ENCODE results near the gene ZNF296. TPM values are rescaled to one million over a fixed set of nuclear protein-coding genes. Genes with fewer than 3 reads are reported as not detected.
A peak's percentile ranks its signal among the peaks of the same experiment; 100 is the strongest.

Gene ZNF296
- total RNA-seq, 4 donors from 2014 or later = 0.31 to 1.7 (median 1.1) TPM

DNA sequence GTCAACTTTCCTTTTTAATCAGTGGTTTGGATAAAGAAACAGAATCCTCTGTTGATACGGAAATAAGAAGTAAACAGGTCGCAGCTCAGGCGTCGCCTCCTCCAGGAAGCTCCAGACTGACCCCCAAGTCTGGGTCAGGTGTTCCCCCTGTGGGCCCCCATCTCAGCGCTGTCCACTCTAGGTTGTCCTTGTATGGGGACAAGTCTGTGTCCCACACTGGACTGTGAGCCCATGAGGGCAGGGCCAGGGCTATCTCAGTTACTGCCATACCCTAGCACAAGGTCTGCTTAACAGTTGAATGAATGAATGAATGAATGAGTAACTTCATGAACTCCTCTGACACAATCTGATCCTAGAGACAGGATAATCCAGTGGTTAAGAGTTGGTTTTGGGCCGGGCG, 29.9 kb downstream of the ZNF296 start:
- ATAC-seq (ENCODE audit: low FRiP score) (no peak), DNase-seq (ENCODE audit: low spot score) (no peak)
- no peak for TF ChIP-seq CTCF (IDR thresholded peaks at IDR 0.05)

GRCh38 chr19:45045671-45046353, 30.5 kb downstream of the ZNF296 start:
- no peak for DNase-seq (ENCODE audit: low spot score)
- no peak for ATAC-seq (ENCODE audit: low FRiP score)
- TF ChIP-seq CTCF (IDR thresholded peaks at IDR 0.05) = no peak

DNA sequence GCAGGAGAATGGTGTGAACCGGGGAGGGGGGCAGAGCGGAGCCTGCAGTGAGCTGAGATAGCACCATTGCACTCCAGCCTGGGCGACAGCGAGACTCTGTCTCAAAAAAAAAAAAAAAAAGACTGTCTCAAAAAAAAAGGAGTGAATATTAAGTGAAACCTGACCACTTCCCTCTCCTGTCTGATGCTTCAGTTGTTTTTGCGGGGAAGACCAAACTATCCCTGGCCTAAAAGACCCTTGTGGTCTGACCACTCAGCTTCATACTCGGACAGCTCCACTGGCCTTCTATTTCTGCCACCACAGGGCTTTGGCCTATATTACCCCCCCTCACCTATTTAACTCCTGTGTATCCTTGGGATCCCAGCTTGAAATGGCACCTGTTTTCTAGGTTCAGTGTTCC, 35.2 kb downstream of the ZNF296 start:
- DNase-seq (ENCODE audit: low spot score) (no peak), ATAC-seq (ENCODE audit: low FRiP score) (no peak)
- TF ChIP-seq CTCF (IDR thresholded peaks at IDR 0.05) = no peak

DNA sequence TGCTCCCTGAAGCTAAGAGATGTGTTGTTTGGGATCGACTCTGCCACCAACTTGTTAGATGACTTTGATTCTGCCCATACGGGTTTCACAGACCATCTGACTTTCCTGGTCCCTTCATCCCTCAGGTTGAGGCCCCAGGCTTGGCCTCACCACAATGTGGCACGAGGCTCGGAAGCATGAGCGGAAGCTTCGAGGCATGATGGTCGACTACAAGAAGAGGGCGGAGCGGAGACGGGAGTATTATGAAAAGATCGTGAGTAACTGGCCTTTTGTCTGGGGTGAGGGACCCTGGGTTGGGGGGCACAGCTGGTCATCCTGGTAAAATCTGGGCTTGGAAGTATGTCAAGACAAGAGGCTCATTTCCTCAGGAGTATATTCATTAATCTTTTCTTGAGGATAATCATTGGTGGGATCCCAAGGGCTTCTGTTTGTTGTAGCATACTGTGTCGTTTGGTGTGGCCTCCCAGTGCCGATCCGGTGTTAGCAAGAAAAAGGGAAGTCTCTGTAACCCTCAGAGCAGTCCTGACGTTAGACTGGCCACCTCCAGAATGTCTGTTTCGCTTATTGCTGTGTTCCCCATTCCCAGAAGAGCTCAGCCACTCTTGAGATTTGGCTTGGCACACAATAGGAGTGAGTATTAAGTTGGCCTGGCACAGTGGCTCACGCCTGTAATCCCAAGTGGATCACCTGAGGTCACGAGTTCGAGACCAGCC, 36.1 kb downstream of the ZNF296 start:
- ATAC-seq (ENCODE audit: low FRiP score) (no peak), DNase-seq (ENCODE audit: low spot score) (no peak)
- TF ChIP-seq CTCF (IDR thresholded peaks at IDR 0.05) = no peak

- ATAC-seq (ENCODE audit: low FRiP score) (peak; percentile 92), DNase-seq (ENCODE audit: low spot score) (peak; percentile 73)
- TF ChIP-seq CTCF (IDR thresholded peaks at IDR 0.05) = no peak
These were observed 37.1 kb downstream of the ZNF296 start, which contains the start of gene CLASRP for GRCh38 chr19:45038931-45039893. Gene CLASRP, plus strand, starts transcription at chr19:45039045. Its CDS starts 1,168 bp downstream, at chr19:45040213.

- no peak for DNase-seq (ENCODE audit: low spot score)
- ATAC-seq (ENCODE audit: low FRiP score) = no peak
- TF ChIP-seq CTCF (IDR thresholded peaks at IDR 0.05) = no peak
These were observed 38.7 kb downstream of the ZNF296 start for GRCh38 chr19:45037393-45038169.

Measured in omental fat pad (tissue), 4 donors.